ENCODE results near the gene MPV17L.

- TF ChIP-seq, protein P1, sequence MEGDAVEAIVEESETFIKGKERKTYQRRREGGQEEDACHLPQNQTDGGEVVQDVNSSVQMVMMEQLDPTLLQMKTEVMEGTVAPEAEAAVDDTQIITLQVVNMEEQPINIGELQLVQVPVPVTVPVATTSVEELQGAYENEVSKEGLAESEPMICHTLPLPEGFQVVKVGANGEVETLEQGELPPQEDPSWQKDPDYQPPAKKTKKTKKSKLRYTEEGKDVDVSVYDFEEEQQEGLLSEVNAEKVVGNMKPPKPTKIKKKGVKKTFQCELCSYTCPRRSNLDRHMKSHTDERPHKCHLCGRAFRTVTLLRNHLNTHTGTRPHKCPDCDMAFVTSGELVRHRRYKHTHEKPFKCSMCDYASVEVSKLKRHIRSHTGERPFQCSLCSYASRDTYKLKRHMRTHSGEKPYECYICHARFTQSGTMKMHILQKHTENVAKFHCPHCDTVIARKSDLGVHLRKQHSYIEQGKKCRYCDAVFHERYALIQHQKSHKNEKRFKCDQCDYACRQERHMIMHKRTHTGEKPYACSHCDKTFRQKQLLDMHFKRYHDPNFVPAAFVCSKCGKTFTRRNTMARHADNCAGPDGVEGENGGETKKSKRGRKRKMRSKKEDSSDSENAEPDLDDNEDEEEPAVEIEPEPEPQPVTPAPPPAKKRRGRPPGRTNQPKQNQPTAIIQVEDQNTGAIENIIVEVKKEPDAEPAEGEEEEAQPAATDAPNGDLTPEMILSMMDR (IDR thresholded peaks at IDR 0.05): peak in 1 of 7 experiments; percentile 7
- no peak for TF ChIP-seq POLR2A (IDR thresholded peaks at IDR 0.05)
Measured at GRCh38 chr16:15435216-15435864, 39.8 kb downstream of the MPV17L start.

Data from body of pancreas (tissue), 4 donors.